ENCODE measurements around the gene TCTN1. TPM values are rescaled to one million over a fixed set of nuclear protein-coding genes. Genes with fewer than 3 reads are reported as not detected.

The TCTN1 gene
- total RNA-seq, 4 donors from 2014 or later, result 28.5 to 71.2 (median 35.1) TPM

DNA sequence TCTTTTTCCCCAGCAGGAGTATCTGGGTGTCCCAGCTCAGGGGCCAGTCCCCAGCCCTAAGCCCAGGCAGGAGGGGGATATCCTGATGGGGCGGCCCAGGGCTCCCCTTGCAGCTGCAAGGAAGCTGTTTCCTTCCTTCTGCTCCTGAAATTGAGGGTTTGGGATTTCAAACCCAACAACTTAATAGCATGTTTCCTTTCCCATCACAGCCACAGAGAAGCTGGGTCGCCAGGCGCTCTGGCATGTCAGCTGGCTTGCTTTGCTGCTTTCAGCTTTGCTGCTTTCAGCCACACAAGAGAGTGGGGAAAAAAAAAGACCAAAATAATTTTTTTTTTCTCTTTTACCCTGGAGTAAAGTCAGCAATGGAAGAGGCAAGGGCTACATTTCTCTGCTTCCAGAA, 44.9 kb downstream of the TCTN1 start:
- DNase-seq, result no peak
- Histone ChIP-seq H3K36me3 (no peaks in the 10 kb centered on the region), H3K27ac (no peak overlapping the region), H3K4me1 (no peaks in the 10 kb centered on the region), H3K27me3 (no peaks in the 10 kb centered on the region), H3K9me3 (no peaks in the 10 kb centered on the region), H3K4me3 (no peak overlapping the region)
- WGBS, 2 donors (ENCODE audit: low coverage in 1 of 2), result 85 to 100% methylated on average over 1 to 3 of the region's 3 CpGs
- TF ChIP-seq POLR2AphosphoS5 (IDR thresholded peaks at IDR 0.05) (no peak), POLR2A (IDR thresholded peaks at IDR 0.05) (no peak), EP300 (IDR thresholded peaks at IDR 0.05; ENCODE audit: low read depth) (no peak)
- intact Hi-C loops (cut with DNase I; ENCODE audit: low total_unique reads), result no loop called here
- in situ Hi-C loops (cut with MboI; ENCODE audit: low pct_ligation_motif_present in 1 of 4, low pct_unique_long_range_greater_than_20kb in 1 of 4, low sequenced_read_pairs in 3 of 4), result no loop called here

DNA sequence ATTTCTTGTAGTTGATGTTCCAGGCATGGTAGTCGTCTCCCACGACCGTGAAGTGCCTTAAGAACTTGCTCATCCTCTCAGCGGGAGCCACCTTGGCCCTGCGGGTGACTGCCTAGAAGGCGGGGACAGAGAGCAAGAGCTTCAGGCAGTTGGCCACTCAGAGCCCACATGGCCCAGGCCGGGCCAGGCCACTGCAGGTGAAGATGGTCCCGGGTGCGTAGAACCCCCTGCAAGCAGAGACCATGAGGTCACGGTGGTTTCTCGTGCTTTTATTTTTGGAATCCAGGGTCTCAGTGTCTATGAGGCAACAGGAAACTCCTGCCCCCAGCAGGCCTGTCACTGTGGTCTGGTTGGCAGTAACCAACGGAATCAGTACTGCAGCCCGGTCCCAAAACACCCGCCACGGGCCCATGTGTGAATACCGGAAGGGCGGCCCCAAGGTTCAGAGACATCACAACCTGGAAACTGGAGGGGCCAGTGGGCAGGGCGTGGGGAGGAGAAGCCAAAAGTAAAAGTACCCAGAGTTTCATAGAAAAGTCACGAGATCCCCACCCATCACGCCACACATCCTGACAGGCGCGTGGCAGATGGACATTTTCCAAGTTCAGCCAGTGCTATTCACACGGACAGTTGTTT, 47.5 kb downstream of the TCTN1 start:
- intact Hi-C loops (cut with DNase I; ENCODE audit: low total_unique reads), result no loop called here
- H3K4me3 ChIP-seq, result peak overlapping the region in 1 of 4 donors; percentile 1
- no peaks in the 10 kb centered on the region for H3K27me3 ChIP-seq
- no peaks in the 10 kb centered on the region for H3K4me1 ChIP-seq
- peaks cover 0 to 9% of the 10 kb centered on the region in 2 donors for H3K9me3 ChIP-seq
- peak; percentile 66 for DNase-seq
- H3K27ac ChIP-seq, result no peak overlapping the region
- in situ Hi-C loops (cut with MboI; ENCODE audit: low pct_ligation_motif_present in 1 of 4, low pct_unique_long_range_greater_than_20kb in 1 of 4, low sequenced_read_pairs in 3 of 4), result no loop called here
- whole genome bisulfite sequencing, 2 donors (ENCODE audit: low coverage in 1 of 2), result 68 to 83% methylated on average over 1 to 23 of the region's 23 CpGs
- peaks cover 0 to 4% (median 0%) of the 10 kb centered on the region in 4 donors for H3K36me3 ChIP-seq
- TF ChIP-seq, protein P1, sequence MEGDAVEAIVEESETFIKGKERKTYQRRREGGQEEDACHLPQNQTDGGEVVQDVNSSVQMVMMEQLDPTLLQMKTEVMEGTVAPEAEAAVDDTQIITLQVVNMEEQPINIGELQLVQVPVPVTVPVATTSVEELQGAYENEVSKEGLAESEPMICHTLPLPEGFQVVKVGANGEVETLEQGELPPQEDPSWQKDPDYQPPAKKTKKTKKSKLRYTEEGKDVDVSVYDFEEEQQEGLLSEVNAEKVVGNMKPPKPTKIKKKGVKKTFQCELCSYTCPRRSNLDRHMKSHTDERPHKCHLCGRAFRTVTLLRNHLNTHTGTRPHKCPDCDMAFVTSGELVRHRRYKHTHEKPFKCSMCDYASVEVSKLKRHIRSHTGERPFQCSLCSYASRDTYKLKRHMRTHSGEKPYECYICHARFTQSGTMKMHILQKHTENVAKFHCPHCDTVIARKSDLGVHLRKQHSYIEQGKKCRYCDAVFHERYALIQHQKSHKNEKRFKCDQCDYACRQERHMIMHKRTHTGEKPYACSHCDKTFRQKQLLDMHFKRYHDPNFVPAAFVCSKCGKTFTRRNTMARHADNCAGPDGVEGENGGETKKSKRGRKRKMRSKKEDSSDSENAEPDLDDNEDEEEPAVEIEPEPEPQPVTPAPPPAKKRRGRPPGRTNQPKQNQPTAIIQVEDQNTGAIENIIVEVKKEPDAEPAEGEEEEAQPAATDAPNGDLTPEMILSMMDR (IDR thresholded peaks at IDR 0.05), result no peak
- no peak for TF ChIP-seq POLR2A (IDR thresholded peaks at IDR 0.05)
- TF ChIP-seq POLR2AphosphoS5 (IDR thresholded peaks at IDR 0.05), result no peak
- no peak for TF ChIP-seq EP300 (IDR thresholded peaks at IDR 0.05; ENCODE audit: low read depth)

DNA sequence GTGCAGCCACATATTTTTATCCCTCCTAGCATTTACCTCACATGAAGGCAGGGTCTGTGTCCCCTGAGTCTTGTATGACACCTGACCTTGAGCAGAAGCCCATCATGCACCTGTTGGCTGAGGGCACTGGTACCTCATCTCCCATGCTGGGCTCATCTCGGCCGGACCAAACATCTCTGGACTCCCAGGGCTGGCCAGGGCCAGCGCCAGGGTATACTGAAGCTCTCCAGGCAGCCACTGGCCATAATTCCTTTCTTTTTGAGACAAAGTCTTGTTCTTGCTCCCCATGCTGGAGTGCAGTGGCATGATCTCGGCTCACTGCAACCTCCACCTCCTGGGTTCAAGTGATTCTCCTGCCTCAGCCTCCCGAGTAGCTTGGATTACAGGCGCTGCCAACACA, 53.0 kb downstream of the TCTN1 start:
- in situ Hi-C loops (cut with MboI; ENCODE audit: low pct_ligation_motif_present in 1 of 4, low pct_unique_long_range_greater_than_20kb in 1 of 4, low sequenced_read_pairs in 3 of 4) (no loop called here), intact Hi-C loops (cut with DNase I; ENCODE audit: low total_unique reads) (no loop called here)
- 89% methylated on average over 6 of the region's 6 CpGs; no CpG with 5 or more reads in 1 of the 2 donors for WGBS, 2 donors (ENCODE audit: low coverage in 1 of 2)

DNA sequence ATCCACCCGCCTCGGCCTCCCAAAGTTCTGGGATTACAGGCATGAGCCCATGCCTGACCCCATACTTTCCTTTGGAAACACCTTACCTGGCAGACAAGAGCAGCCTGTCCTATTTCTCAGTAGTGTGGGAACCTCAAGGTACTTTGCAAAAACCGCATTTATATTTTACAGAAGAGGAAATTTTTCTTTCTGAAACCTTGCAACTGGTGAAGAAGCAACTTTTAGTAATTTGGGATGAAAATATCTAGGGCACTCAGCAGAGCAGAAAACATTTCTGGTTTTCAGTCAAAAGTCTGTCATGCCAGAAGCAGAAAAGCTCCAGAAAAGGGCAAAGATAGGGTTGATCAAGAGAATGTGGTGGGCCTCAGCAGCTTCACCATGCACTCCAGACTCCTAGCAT, 53.7 kb downstream of the TCTN1 start:
- H3K27ac ChIP-seq, result no peak overlapping the region
- in situ Hi-C loops (cut with MboI; ENCODE audit: low pct_ligation_motif_present in 1 of 4, low pct_unique_long_range_greater_than_20kb in 1 of 4, low sequenced_read_pairs in 3 of 4) (no loop called here), intact Hi-C loops (cut with DNase I; ENCODE audit: low total_unique reads) (no loop called here)
- no peak overlapping the region for H3K4me3 ChIP-seq
- H3K36me3 ChIP-seq, result peaks cover 0 to 4% (median 0%) of the 10 kb centered on the region in 4 donors
- 84 to 90% methylated on average over 1 to 3 of the region's 3 CpGs for WGBS, 2 donors (ENCODE audit: low coverage in 1 of 2)
- no peaks in the 10 kb centered on the region for H3K27me3 ChIP-seq
- TF ChIP-seq POLR2AphosphoS5 (IDR thresholded peaks at IDR 0.05) (no peak), EP300 (IDR thresholded peaks at IDR 0.05; ENCODE audit: low read depth) (no peak), POLR2A (IDR thresholded peaks at IDR 0.05) (no peak)
- TF ChIP-seq, protein P1 (IDR thresholded peaks at IDR 0.05), result no peak
- H3K9me3 ChIP-seq, result peaks cover 0 to 9% of the 10 kb centered on the region in 2 donors
- no peak for DNase-seq
- no peaks in the 10 kb centered on the region for H3K4me1 ChIP-seq

More for the DNA sequence above, 53.0 kb downstream of the TCTN1 start:
- no peak for DNase-seq
- Histone ChIP-seq H3K36me3 (peaks cover 0 to 4% (median 0%) of the 10 kb centered on the region in 4 donors), H3K27me3 (no peaks in the 10 kb centered on the region), H3K4me3 (no peak overlapping the region), H3K4me1 (no peaks in the 10 kb centered on the region), H3K9me3 (peaks cover 0 to 9% of the 10 kb centered on the region in 2 donors), H3K27ac (no peak overlapping the region)
- TF ChIP-seq POLR2A (IDR thresholded peaks at IDR 0.05) (no peak), EP300 (IDR thresholded peaks at IDR 0.05; ENCODE audit: low read depth) (no peak), POLR2AphosphoS5 (IDR thresholded peaks at IDR 0.05) (no peak)
- TF ChIP-seq, protein P1 (IDR thresholded peaks at IDR 0.05), result no peak
